ENCODE results near the gene FRAS1.

FRAS1 gene

GRCh38 chr4:78584863-78585547 is 527.9 kb downstream of the FRAS1 start:
- H3K27me3 ChIP-seq (ENCODE audit: insufficient read depth, low read length, poor library complexity): no peaks in the 10 kb centered on the region
- no peak overlapping the region for H2AFZ ChIP-seq (ENCODE audit: low read depth, low read length)
- no peaks in the 10 kb centered on the region for H3K4me1 ChIP-seq (ENCODE audit: insufficient read depth, low read length)
- DNase-seq: no peak
- no peak overlapping the region for H3K4me3 ChIP-seq (ENCODE audit: low read depth in 1 of 2, low read length in 2 of 2)
- no peaks in the 10 kb centered on the region for H4K20me1 ChIP-seq (ENCODE audit: insufficient read depth, low read length)
- H3K9me3 ChIP-seq (ENCODE audit: insufficient read depth, low read length, severe bottlenecking): no peaks in the 10 kb centered on the region
- no peak overlapping the region for H3K9ac ChIP-seq (ENCODE audit: low read depth, low read length)
- no peak overlapping the region for H3K4me2 ChIP-seq (ENCODE audit: insufficient read depth, low read length)
- H3K36me3 ChIP-seq (ENCODE audit: insufficient read depth, low read length): no peaks in the 10 kb centered on the region
- peak; percentile 29; the same call in 1 of the 3 replicates for ATAC-seq (ENCODE audit: insufficient read depth, low read depth)
- no peak overlapping the region for H3K27ac ChIP-seq (ENCODE audit: low read length)
- no peaks in the 10 kb centered on the region for H3K79me2 ChIP-seq (ENCODE audit: insufficient read depth, low read length)
- TF ChIP-seq EZH2 (IDR thresholded peaks at IDR 0.05; ENCODE audit: borderline replicate concordance, low read depth, low read length, severe bottlenecking): no peak
- no peak for TF ChIP-seq CTCF (IDR thresholded peaks at IDR 0.05; ENCODE audit: borderline replicate concordance, extremely low read depth, low read length, poor library complexity, severe bottlenecking)

GRCh38 chr4:78585633-78586032 is 528.5 kb downstream of the FRAS1 start:
- Histone ChIP-seq H3K4me3 (ENCODE audit: low read depth in 1 of 2, low read length in 2 of 2) (no peak overlapping the region), H3K4me1 (ENCODE audit: insufficient read depth, low read length) (no peaks in the 10 kb centered on the region), H4K20me1 (ENCODE audit: insufficient read depth, low read length) (no peaks in the 10 kb centered on the region), H3K36me3 (ENCODE audit: insufficient read depth, low read length) (no peaks in the 10 kb centered on the region), H3K27ac (ENCODE audit: low read length) (no peak overlapping the region), H3K79me2 (ENCODE audit: insufficient read depth, low read length) (no peaks in the 10 kb centered on the region), H3K9me3 (ENCODE audit: insufficient read depth, low read length, severe bottlenecking) (no peaks in the 10 kb centered on the region), H3K27me3 (ENCODE audit: insufficient read depth, low read length, poor library complexity) (no peaks in the 10 kb centered on the region), H3K9ac (ENCODE audit: low read depth, low read length) (no peak overlapping the region), H2AFZ (ENCODE audit: low read depth, low read length) (no peak overlapping the region), H3K4me2 (ENCODE audit: insufficient read depth, low read length) (no peak overlapping the region)
- DNase-seq: no peak
- TF ChIP-seq EZH2 (IDR thresholded peaks at IDR 0.05; ENCODE audit: borderline replicate concordance, low read depth, low read length, severe bottlenecking) (no peak), CTCF (IDR thresholded peaks at IDR 0.05; ENCODE audit: borderline replicate concordance, extremely low read depth, low read length, poor library complexity, severe bottlenecking) (no peak)
- no peak for ATAC-seq (ENCODE audit: insufficient read depth, low read depth)

DNA sequence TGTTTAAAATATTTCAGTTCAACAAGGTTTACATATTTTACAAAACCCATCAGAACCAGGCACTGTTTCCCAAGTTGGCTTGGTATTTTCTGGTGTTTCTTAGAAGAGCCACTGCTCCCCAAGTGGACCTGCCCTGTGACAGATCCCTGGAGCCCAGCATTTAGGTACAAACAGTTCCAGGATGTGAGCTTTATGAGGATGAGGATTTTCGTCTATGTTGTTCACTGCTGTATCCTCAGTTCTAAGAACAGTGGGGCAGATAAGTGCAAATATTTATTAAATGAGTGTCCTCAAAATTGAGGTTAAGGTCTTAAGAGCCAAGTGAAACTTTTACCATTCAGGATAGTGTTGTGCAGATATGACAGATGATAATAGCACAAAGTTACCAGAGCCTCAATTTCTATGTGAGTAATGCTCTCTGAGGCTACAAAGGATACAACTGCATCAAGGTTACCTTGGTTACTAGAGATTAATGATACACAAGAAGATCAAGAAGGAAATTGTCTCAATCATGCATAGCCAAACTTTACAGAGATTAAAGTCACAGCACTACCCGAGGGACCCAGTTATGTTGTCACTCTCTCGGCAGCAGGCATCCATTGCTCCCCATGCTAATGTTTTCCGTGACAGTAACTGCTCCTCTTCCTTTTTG is 531.9 kb downstream of the FRAS1 start:
- no peaks in the 10 kb centered on the region for H3K4me1 ChIP-seq (ENCODE audit: insufficient read depth, low read length)
- no peaks in the 10 kb centered on the region for H3K27me3 ChIP-seq (ENCODE audit: insufficient read depth, low read length, poor library complexity)
- no peak overlapping the region for H3K9ac ChIP-seq (ENCODE audit: low read depth, low read length)
- no peak overlapping the region for H3K27ac ChIP-seq (ENCODE audit: low read length)
- H3K4me3 ChIP-seq (ENCODE audit: low read depth in 1 of 2, low read length in 2 of 2): no peak overlapping the region
- H3K9me3 ChIP-seq (ENCODE audit: insufficient read depth, low read length, severe bottlenecking): no peaks in the 10 kb centered on the region
- no peaks in the 10 kb centered on the region for H3K36me3 ChIP-seq (ENCODE audit: insufficient read depth, low read length)
- no peak for DNase-seq
- TF ChIP-seq EZH2 (IDR thresholded peaks at IDR 0.05; ENCODE audit: borderline replicate concordance, low read depth, low read length, severe bottlenecking): no peak
- TF ChIP-seq CTCF (IDR thresholded peaks at IDR 0.05; ENCODE audit: borderline replicate concordance, extremely low read depth, low read length, poor library complexity, severe bottlenecking): no peak
- no peaks in the 10 kb centered on the region for H4K20me1 ChIP-seq (ENCODE audit: insufficient read depth, low read length)
- H3K4me2 ChIP-seq (ENCODE audit: insufficient read depth, low read length): no peak overlapping the region
- ATAC-seq (ENCODE audit: insufficient read depth, low read depth): no peak
- no peaks in the 10 kb centered on the region for H3K79me2 ChIP-seq (ENCODE audit: insufficient read depth, low read length)
- H2AFZ ChIP-seq (ENCODE audit: low read depth, low read length): no peak overlapping the region

Measured in DND-41 (cell line).